Activated CD8-positive, alpha-beta memory T cell treated with anti-CD3 and anti-CD28 coated beads for 36 hours (primary cell): Measurements from ENCODE around the gene CSRP1. TPM values are rescaled to one million over a fixed set of nuclear protein-coding genes. Genes with fewer than 3 reads are reported as not detected.
"Not testable (repeated sequence)": the region's sequence is repeated elsewhere in the genome, so short reads cannot be mapped to it uniquely, and the experiment has no call there.

Source experiments
- CTCF ChIA-PET: fragments of 350-600 bp; sonication (Branson Sonifier 250); formaldehyde crosslinking; loops from one replicate; lab custom pipeline; 2021; ENCODE audit warnings: antibody characterized with exemption; lab: Charles Lee
- POLR2A ChIA-PET: fragments of 350-600 bp; sonication (Branson Sonifier 250); formaldehyde crosslinking; loops from one replicate; lab custom pipeline; 2021; ENCODE audit warnings: antibody characterized with exemption; lab: Charles Lee
- total RNA-seq, 2 experiments: library from RNA; stranded (reverse); gene quantifications; one replicate each; pipeline ENCODE4 v1.2.3, GENCODE V29; 2021

Gene CSRP1
- total RNA-seq, 2 experiments from 2014 or later: 69.3 to 71.8 TPM

- CTCF ChIA-PET: interaction anchor here (1.9 to 2.7 kb wide), 2 partner anchors 10 to 21 kb away, joined by 10 to 12 read pairs; no protein-coding TSS in a partner anchor
These were observed 14.9 kb downstream of the CSRP1 start for GRCh38 chr1:201491896-201492511.

GRCh38 chr1:201490708-201491131 lies 16.2 kb downstream of the CSRP1 start:
- ChIA-PET POLR2A (no interaction called here), CTCF (interaction anchor here (1.9 to 2.7 kb wide), 2 partner anchors 8 to 22 kb away, joined by 10 to 12 read pairs; no protein-coding TSS in a partner anchor)

More at GRCh38 chr1:201491896-201492511, 14.9 kb downstream of the CSRP1 start:
- POLR2A ChIA-PET: no interaction called here

- ChIA-PET CTCF (interaction anchor here (0.6 to 2.7 kb wide), 2 partner anchors 23 to 669 kb away, joined by 3 to 12 read pairs; no protein-coding TSS in a partner anchor), POLR2A (interaction anchor here (0.5 kb wide), 1 partner anchor 43 kb away, joined by 4 read pairs; no protein-coding TSS in a partner anchor)
These were observed 17.2 kb downstream of the CSRP1 start for GRCh38 chr1:201489643-201490261.

- CTCF ChIA-PET: interaction anchor here (2.7 to 4.1 kb wide), 2 partner anchors 24 kb away, joined by 12 to 20 read pairs; no protein-coding TSS in a partner anchor
- POLR2A ChIA-PET: no interaction called here
These were observed 17.9 kb downstream of the CSRP1 start for GRCh38 chr1:201488830-201489589.

GRCh38 chr1:201487742-201488141 lies 19.2 kb downstream of the CSRP1 start:
- CTCF ChIA-PET: interaction anchor here (0.5 to 4.1 kb wide), 2 partner anchors 25 to 652 kb away, joined by 3 to 20 read pairs; no protein-coding TSS in a partner anchor
- POLR2A ChIA-PET: no interaction called here

- POLR2A ChIA-PET: no interaction called here
- CTCF ChIA-PET: interaction anchor here (1.5 to 4.1 kb wide), 2 partner anchors 24 to 27 kb away, joined by 4 to 20 read pairs; no protein-coding TSS in a partner anchor
These were observed 20.7 kb downstream of the CSRP1 start for GRCh38 chr1:201486187-201486586.

- POLR2A ChIA-PET: no interaction called here
- CTCF ChIA-PET: interaction anchor here (1.5 to 4.1 kb wide), 2 partner anchors 25 to 27 kb away, joined by 4 to 20 read pairs; no protein-coding TSS in a partner anchor
These were observed 21.6 kb downstream of the CSRP1 start for GRCh38 chr1:201485184-201485774.

- ChIA-PET POLR2A (no interaction called here), CTCF (interaction anchor here (1.1 to 5.9 kb wide), 9 partner anchors 8 to 55 kb away, joined by 3 to 95 read pairs (median 16); partner anchors contain the start of gene CSRP1)
These were observed 23.5 kb downstream of the CSRP1 start for GRCh38 chr1:201483373-201483949.

GRCh38 chr1:201482755-201483154 lies 24.2 kb downstream of the CSRP1 start:
- ChIA-PET POLR2A (no interaction called here), CTCF (interaction anchor here (0.7 to 5.9 kb wide), 17 partner anchors 8 to 221 kb away, joined by 3 to 95 read pairs (median 6); partner anchors contain the start of gene CSRP1)

- CTCF ChIA-PET: interaction anchor here (0.6 to 5.9 kb wide), 25 partner anchors 9 to 222 kb away, joined by 3 to 95 read pairs (median 5); partner anchors contain the start of genes CSRP1 and PHLDA3
- POLR2A ChIA-PET: interaction anchor here (0.6 to 1.7 kb wide), 2 partner anchors 25 to 40 kb away, joined by 5 to 6 read pairs; partner anchors contain the start of gene CSRP1
These were observed 25.0 kb downstream of the CSRP1 start for GRCh38 chr1:201481761-201482493.

- ChIA-PET POLR2A (interaction anchor here (1.7 kb wide), 1 partner anchor 26 kb away, joined by 6 read pairs; the partner anchor contains the start of gene CSRP1), CTCF (interaction anchor here (1.0 to 5.9 kb wide), 14 partner anchors 10 to 51 kb away, joined by 3 to 95 read pairs (median 12); partner anchors contain the start of gene CSRP1)
These were observed 25.9 kb downstream of the CSRP1 start for GRCh38 chr1:201481004-201481380.

- CTCF ChIA-PET: interaction anchor here (1.3 to 5.9 kb wide), 10 partner anchors 16 to 44 kb away, joined by 3 to 95 read pairs (median 15); partner anchors contain the start of gene CSRP1
- POLR2A ChIA-PET: no interaction called here
These were observed 26.5 kb downstream of the CSRP1 start for GRCh38 chr1:201480231-201481003.

GRCh38 chr1:201479201-201479730 lies 27.7 kb downstream of the CSRP1 start:
- CTCF ChIA-PET: interaction anchor here (3.9 to 5.9 kb wide), 2 partner anchors 31 to 35 kb away, joined by 16 to 95 read pairs; no protein-coding TSS in a partner anchor
- POLR2A ChIA-PET: no interaction called here

GRCh38 chr1:201478666-201479065 lies 28.3 kb downstream of the CSRP1 start:
- POLR2A ChIA-PET: not testable (repeated sequence)
- CTCF ChIA-PET: interaction anchor here (1.4 to 5.9 kb wide), 3 partner anchors 31 to 35 kb away, joined by 3 to 95 read pairs (median 6); no protein-coding TSS in a partner anchor

GRCh38 chr1:201476670-201477344 lies 30.1 kb downstream of the CSRP1 start:
- ChIA-PET CTCF (interaction anchor here (1.3 to 1.6 kb wide), 2 partner anchors 36 to 42 kb away, joined by 6 read pairs; no protein-coding TSS in a partner anchor), POLR2A (no interaction called here)
